Activated T-helper 17 cell treated with anti-CD3 and anti-CD28 coated beads, Interleukin-2, amount 50 U/mL, for 72 hours (primary cell): Measurements from ENCODE around the gene FAM170B. TPM values are rescaled to one million over a fixed set of nuclear protein-coding genes. Genes with fewer than 3 reads are reported as not detected.

Experiments
- ATAC-seq: fragments of 150-1000 bp; cut with Tn5 transposase; replicated peaks from 2 replicates; pipeline ENCODE4 v1.10.0; 2021; ENCODE audit warnings: mild to moderate bottlenecking, moderate library complexity
- H3K27ac Mint-ChIP-seq: one replicate; pipeline ENCODE4 v1.8.0; 2022; ENCODE audit warnings: mixed read lengths
- H3K27me3 Mint-ChIP-seq: one replicate; pipeline ENCODE4 v1.8.0; 2022; ENCODE audit warnings: mixed read lengths
- H3K36me3 Mint-ChIP-seq: one replicate; pipeline ENCODE4 v1.8.0; 2022; ENCODE audit warnings: low read depth, mild to moderate bottlenecking, mixed read lengths
- H3K4me1 Mint-ChIP-seq: one replicate; pipeline ENCODE4 v1.8.0; 2022; ENCODE audit warnings: mixed read lengths
- H3K4me3 Mint-ChIP-seq: one replicate; pipeline ENCODE4 v1.8.0; 2022; ENCODE audit warnings: mild to moderate bottlenecking, mixed read lengths
- H3K9me3 Mint-ChIP-seq: one replicate; pipeline ENCODE4 v1.8.0; 2022; ENCODE audit warnings: mixed read lengths
- total RNA-seq, 2 donors: library from RNA; stranded (reverse); gene quantifications; one replicate each; pipeline ENCODE4 v1.2.3, GENCODE V29; 2022

FAM170B gene
- total RNA-seq, 2 donors from 2014 or later, result not detected

DNA sequence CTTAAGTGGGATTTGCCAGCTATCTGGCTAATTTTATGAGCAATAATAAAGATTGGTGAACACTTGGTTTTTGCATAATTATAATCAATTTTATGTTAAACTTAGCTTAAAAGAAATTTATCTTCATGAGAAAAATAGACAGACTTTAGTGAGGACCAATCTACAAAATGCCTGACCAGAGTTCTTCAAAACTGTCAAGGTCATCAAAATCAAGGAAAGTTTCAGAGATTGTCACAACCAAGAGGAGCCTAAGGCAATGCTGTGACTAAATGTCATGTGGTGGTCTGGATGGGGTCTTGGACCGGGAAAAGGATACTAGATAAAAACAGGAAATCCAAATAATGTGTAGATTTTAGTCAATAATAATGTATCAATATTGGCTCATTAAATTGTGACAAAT is 17.7 kb upstream of the FAM170B start:
- Mint-ChIP-seq H3K36me3 (peaks cover 37% of the 10 kb centered on the region), H3K9me3 (peaks cover 5% of the 10 kb centered on the region), H3K4me3 (no peak overlapping the region), H3K27me3 (peaks cover 9% of the 10 kb centered on the region), H3K4me1 (peaks cover 15% of the 10 kb centered on the region), H3K27ac (no peak overlapping the region)
- no peak for ATAC-seq

- Mint-ChIP-seq H3K4me3 (no peak overlapping the region), H3K27ac (no peak overlapping the region), H3K36me3 (peaks cover 32% of the 10 kb centered on the region), H3K9me3 (peaks cover 4% of the 10 kb centered on the region), H3K27me3 (peaks cover 9% of the 10 kb centered on the region), H3K4me1 (peaks cover 12% of the 10 kb centered on the region)
- no peak for ATAC-seq
Observed at GRCh38 chr10:49151025-49151445, 17.2 kb upstream of the FAM170B start.

- peaks cover 26% of the 10 kb centered on the region for H3K36me3 Mint-ChIP-seq
- ATAC-seq, result no peak
- H3K27me3 Mint-ChIP-seq, result peaks cover 9% of the 10 kb centered on the region
- H3K4me3 Mint-ChIP-seq, result no peak overlapping the region
- peaks cover 4% of the 10 kb centered on the region for H3K9me3 Mint-ChIP-seq
- H3K27ac Mint-ChIP-seq, result no peak overlapping the region
- H3K4me1 Mint-ChIP-seq, result peaks cover 12% of the 10 kb centered on the region
Observed at GRCh38 chr10:49150426-49150825, 16.6 kb upstream of the FAM170B start.

GRCh38 chr10:49149881-49150280 is 16.1 kb upstream of the FAM170B start:
- peaks cover 21% of the 10 kb centered on the region for H3K36me3 Mint-ChIP-seq
- H3K27me3 Mint-ChIP-seq, result peaks cover 9% of the 10 kb centered on the region
- no peak overlapping the region for H3K27ac Mint-ChIP-seq
- ATAC-seq, result no peak
- peaks cover 4% of the 10 kb centered on the region for H3K9me3 Mint-ChIP-seq
- H3K4me1 Mint-ChIP-seq, result peaks cover 12% of the 10 kb centered on the region
- H3K4me3 Mint-ChIP-seq, result no peak overlapping the region

- Mint-ChIP-seq H3K27me3 (peaks cover 5% of the 10 kb centered on the region), H3K4me3 (no peak overlapping the region), H3K4me1 (no peaks in the 10 kb centered on the region), H3K9me3 (peaks cover 4% of the 10 kb centered on the region), H3K27ac (no peak overlapping the region), H3K36me3 (no peaks in the 10 kb centered on the region)
- ATAC-seq, result no peak
Observed at GRCh38 chr10:49144058-49144720, 10.4 kb upstream of the FAM170B start.

GRCh38 chr10:49143249-49143648 is 9.4 kb upstream of the FAM170B start:
- H3K4me3 Mint-ChIP-seq, result no peak overlapping the region
- no peak overlapping the region for H3K27ac Mint-ChIP-seq
- H3K9me3 Mint-ChIP-seq, result peaks cover 2% of the 10 kb centered on the region
- ATAC-seq, result no peak
- no peaks in the 10 kb centered on the region for H3K4me1 Mint-ChIP-seq
- peaks cover 2% of the 10 kb centered on the region for H3K27me3 Mint-ChIP-seq
- H3K36me3 Mint-ChIP-seq, result no peaks in the 10 kb centered on the region

DNA sequence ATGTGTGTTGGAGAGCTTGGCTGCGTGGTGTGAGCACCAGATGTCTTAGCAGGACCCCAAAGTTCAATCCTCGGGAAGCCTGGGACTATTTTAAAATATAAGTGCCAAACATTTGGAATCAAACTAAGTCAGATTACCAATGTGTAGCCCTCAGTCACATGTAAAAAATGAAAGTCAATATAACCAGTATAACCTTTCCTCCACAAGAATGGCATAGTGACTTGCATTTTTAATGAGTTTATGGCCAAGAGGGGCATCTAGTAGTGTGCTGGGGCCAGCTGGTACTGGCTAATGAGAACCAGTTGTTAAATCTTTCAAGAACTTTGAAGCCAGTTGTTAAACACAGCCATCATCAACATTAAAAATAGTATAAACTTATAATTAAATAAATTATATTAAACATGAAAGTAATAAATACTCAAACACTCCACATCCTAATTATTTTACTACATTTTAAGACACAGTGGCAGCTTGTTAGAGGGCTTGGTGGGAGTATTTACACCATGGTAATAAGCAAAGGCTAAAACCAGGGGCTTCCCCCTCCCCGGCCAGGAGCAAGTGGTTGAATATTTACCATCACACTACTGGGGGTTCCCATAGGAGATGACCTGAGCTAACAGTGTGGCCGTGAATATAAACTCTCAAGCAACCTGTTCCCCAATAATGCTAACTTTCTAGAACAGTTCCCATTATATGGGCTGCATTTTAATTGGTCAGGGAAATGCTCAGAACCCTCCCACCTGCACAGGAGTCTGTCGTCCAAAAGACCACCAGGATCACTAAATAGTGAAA is 7.9 kb upstream of the FAM170B start:
- ATAC-seq, result no peak
- no peaks in the 10 kb centered on the region for H3K4me1 Mint-ChIP-seq
- no peaks in the 10 kb centered on the region for H3K36me3 Mint-ChIP-seq
- no peak overlapping the region for H3K4me3 Mint-ChIP-seq
- no peaks in the 10 kb centered on the region for H3K9me3 Mint-ChIP-seq
- no peak overlapping the region for H3K27ac Mint-ChIP-seq
- H3K27me3 Mint-ChIP-seq, result no peaks in the 10 kb centered on the region

DNA sequence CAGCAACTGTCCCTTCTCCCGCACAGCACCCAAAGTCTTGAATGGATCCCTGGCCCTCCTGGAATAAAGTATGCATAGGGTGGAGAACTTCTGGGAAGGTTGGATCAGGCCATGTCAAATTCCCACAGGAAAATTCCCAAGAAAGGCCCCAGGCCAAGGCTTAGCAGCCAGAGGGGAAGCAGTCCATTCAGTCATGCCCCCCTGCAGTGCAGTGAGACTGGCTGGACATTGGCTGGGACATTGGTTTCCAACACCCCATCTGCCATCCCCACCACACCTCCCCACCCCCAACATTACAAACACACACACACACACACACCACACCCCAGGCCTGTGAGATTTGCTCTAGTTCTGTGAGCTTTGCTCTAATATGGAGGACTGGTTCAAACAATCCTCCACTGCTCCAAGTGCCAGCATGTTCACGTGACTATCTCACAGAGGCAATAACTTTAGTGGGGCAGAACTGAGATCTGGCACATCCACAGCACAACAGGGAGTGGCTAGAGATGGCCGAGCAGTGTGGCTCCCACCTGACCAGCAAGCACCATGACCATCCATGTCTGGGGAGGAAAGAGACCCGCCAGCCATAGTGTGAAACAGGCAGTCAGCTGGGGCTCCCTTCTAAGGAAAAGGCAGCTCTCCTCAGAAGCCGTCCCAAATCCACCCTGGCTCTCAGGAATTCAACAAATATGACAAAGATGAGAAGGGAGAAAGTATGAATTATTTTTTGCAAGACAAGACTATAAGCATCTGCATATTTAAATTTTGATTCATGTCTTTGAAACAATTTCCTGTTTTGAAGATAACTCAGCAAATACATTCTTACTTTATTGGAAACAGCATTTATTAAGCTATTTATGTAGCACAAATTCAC is 6.7 kb upstream of the FAM170B start:
- Mint-ChIP-seq H3K27ac (no peak overlapping the region), H3K4me3 (no peak overlapping the region), H3K9me3 (no peaks in the 10 kb centered on the region), H3K27me3 (no peaks in the 10 kb centered on the region), H3K36me3 (no peaks in the 10 kb centered on the region), H3K4me1 (no peaks in the 10 kb centered on the region)
- no peak for ATAC-seq

DNA sequence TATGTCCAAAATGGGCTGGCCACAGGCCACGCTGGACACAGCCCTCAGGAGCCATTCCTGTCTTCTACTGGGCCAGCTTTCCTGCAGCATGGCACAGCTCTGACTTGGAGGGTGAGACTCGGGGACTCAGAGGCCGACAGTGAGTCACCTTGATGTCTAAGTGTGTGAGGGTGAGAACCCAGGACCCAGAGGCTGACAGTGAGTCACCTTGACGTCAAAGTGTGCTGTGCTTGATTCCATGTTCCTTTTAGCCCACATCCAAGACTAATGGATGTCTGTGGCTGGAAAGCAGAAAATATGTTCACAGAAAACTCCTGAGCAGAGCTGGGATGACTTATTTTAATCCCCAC is 6.0 kb upstream of the FAM170B start:
- Mint-ChIP-seq H3K4me3 (no peak overlapping the region), H3K4me1 (no peaks in the 10 kb centered on the region), H3K27me3 (no peaks in the 10 kb centered on the region), H3K27ac (no peak overlapping the region), H3K9me3 (no peaks in the 10 kb centered on the region), H3K36me3 (no peaks in the 10 kb centered on the region)
- peak; percentile 84 for ATAC-seq

DNA sequence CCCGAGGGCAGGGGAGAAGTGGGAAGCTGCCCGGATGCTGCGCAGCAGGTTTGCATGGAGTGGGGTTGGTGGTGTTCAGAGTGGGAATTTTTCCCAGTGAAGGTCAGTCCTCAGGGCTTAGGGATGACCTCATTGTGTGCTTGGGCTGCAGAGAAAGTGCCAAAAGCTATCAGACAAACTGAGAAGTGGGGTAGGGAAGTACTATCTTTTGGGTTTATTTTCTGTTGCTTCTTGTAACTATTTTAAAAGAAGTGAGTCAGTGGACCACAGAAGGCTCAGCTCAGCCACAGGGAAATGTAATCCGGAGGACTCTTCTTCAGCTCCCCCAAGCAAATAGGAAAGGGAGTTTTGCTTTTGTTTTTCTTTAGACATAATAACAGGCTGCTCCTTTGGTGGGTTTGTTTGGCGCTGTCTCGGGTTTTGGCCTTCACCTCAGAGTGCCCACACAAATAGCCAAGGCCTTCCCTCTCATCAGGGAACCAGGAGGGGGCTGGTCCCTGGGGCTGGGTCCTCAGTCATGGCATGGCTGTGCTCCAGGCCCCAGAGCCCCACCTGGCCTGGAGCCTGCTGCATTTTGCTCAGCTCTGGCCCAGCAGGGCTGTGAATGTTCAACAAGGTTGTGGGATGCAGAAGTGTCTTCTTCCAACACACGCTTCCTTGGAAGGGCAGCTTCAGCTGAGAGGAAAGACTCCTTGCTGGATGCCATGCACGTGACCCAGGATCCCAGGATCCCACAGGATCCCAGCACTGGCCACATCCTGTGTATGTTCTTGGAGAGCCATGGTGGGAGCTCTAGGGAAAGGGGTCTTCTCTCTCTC is 5.4 kb upstream of the FAM170B start:
- Mint-ChIP-seq H3K9me3 (no peaks in the 10 kb centered on the region), H3K36me3 (no peaks in the 10 kb centered on the region), H3K4me1 (no peaks in the 10 kb centered on the region), H3K4me3 (no peak overlapping the region), H3K27ac (no peak overlapping the region), H3K27me3 (no peaks in the 10 kb centered on the region)
- peak; percentile 44 for ATAC-seq

DNA sequence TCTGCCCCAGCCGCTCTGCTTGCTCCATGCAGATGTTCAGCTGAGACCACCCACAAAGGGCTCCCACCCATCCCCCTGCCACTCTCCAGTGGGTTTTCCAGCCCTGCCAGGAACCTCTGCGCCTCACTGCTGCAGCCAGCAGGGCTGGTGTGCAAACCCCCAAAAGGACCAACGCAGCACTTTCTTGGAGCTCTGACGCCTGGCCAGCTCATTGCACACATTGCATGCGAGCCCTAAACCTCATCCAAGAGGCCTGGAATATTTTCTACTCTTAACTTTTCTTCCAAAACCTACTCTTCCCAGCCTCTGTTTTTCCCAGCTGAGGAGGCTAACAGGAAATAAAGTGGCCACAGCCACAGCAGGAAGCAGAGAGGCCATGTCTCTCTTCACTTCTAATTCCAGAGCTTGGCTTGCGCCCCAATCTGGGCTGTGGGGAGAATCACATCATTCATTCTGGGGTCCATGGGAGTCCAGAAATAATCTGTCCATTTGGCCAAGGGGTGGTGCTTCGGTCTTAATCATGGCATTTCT is 4.6 kb upstream of the FAM170B start:
- H3K27ac Mint-ChIP-seq, result no peak overlapping the region
- peaks cover 3% of the 10 kb centered on the region for H3K27me3 Mint-ChIP-seq
- H3K36me3 Mint-ChIP-seq, result no peaks in the 10 kb centered on the region
- no peaks in the 10 kb centered on the region for H3K9me3 Mint-ChIP-seq
- H3K4me3 Mint-ChIP-seq, result no peak overlapping the region
- H3K4me1 Mint-ChIP-seq, result no peaks in the 10 kb centered on the region
- no peak for ATAC-seq

DNA sequence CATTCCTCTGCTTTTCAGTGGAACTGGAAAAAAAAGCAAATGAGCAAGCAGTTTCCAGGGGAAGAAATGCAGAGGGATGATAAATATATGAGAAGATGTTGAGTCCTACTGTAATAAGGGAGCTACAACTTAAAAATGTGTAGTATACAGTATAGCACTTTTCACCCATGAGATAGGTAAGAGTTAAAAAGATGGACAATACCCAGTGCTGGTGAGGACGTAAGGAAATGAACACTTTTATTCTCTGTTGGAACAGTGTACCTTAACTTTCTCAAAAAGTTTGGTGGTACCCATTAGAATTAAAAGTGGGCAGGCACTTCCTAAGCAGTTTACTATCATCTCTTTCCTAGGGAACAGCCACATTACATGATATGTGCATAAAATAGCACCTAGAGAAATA is 2.7 kb upstream of the FAM170B start:
- Mint-ChIP-seq H3K27ac (no peak overlapping the region), H3K27me3 (peaks cover 3% of the 10 kb centered on the region), H3K9me3 (no peaks in the 10 kb centered on the region), H3K4me1 (no peaks in the 10 kb centered on the region), H3K4me3 (no peak overlapping the region), H3K36me3 (no peaks in the 10 kb centered on the region)
- ATAC-seq, result no peak

DNA sequence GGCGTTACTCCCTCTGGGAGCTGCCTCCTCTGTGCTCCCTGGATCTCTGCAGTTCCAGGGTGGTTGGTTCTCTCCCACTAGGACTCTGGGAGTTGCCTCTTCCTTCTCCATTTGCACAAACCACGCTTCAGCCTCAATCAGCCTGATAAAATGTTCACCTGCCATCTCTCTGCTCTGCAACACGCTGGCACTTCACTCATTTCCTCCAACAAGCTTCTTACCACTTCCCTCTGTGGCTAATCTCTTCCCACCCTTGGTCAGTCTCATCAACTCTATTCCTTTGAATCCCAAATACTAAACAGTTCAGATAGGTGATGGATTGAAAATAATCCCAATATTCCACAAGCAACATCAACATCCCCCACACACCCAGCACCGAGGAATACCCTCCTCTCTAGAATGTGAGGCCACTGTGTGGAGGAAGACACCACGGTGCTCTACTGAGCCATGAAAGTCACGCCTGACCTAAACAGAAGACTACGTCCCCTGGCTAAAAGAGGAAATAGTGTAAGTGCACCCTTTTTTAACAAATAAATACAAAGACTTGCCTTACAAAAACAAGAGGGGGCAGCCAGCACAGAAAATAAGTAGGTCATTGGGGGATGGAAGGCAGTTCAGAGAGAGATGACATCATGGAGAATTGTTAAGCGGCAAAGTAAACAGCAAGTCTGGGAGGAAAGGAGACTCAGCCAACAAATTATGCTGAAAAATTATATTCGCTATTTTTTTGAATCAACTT is 1.9 kb upstream of the FAM170B start:
- H3K4me1 Mint-ChIP-seq, result no peaks in the 10 kb centered on the region
- H3K9me3 Mint-ChIP-seq, result no peaks in the 10 kb centered on the region
- H3K36me3 Mint-ChIP-seq, result no peaks in the 10 kb centered on the region
- H3K4me3 Mint-ChIP-seq, result no peak overlapping the region
- peak overlapping the region; percentile 2 for H3K27ac Mint-ChIP-seq
- peaks cover 3% of the 10 kb centered on the region for H3K27me3 Mint-ChIP-seq
- no peak for ATAC-seq
